Sciatic nerve (tissue), 2 donors: ENCODE measurements around the gene CRKL. TPM values are rescaled to one million over a fixed set of nuclear protein-coding genes. Genes with fewer than 3 reads are reported as not detected.
A peak's percentile ranks its signal among the peaks of the same experiment; 100 is the strongest.
"Not testable (repeated sequence)": the region's sequence is repeated elsewhere in the genome, so short reads cannot be mapped to it uniquely, and the experiment has no call there.

ENCODE experiments used
- ATAC-seq: fragments of 200-7000 bp; cut with Tn5 transposase; one replicate; pipeline ENCODE4 v1.9.1; 2020; ENCODE audit warnings: mild to moderate bottlenecking, moderate library complexity
- DNase-seq: peaks from one replicate; pipeline ENCODE4 v3.0.0-alpha.2; 2020; ENCODE audit warnings: low spot score
- intact Hi-C: fragments of 100-400 bp; cut with DNase I; formaldehyde crosslinking; loops from one replicate; pipeline ENCODE4 v1.14.2; 2022
- total RNA-seq: library from RNA; stranded (reverse); fragmentation: NEBNext Ultra II Directional; extraction: Animal tissue kit (Norgen Biotek cat#: 25700); gene quantifications from one replicate; pipeline ENCODE4 v1.2.1, GENCODE V29; 2021
- donor health status: DM: no; HTN: no; CAD: no.
- donor health status: DM: no; HTN: no; CAD: no.

Gene CRKL
- total RNA-seq: 61.4 TPM

DNA sequence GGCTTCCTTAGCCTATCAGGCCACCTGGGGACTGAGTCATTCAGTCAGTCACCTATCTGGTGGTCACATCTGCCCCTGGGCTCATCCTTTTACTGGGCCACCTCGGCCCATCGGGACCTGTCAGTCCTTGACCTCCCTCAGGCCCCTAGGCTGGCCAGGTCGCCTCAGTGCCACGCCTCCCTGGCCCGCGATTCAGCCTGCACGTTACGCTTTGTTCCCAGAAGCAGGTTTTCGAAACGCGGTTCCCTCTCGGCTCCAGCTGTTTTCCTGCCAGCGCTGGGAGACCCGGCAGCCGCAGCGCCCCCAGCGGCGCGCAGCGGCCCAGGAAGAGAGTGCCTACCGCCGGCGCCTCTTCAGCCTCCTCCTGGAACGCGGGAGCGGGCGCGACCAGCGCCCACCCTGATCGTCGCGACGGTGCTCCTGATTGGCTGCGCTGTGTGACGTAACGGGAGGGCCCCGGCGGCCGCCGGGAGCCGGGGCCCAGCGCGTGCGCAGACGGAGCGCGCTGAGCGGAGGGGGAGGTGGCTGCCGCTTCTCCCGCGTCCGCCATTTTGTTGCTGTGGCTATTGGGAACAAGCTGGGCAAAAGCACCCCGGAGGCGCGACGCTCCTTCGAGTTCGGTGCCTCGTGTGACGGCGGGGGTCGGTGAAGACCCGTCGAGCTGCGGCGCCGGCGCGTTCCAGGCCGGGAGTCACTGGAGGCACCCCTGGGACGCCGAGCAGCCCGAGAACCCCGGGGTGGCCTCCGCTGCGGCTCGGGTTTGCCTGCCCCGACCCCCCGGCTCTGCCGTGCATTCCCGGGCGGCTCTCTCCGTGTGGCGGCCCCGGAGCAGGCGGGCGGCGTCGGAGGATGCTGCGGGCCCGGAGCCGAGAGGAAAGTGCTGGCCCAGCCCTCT lies at the start of gene CRKL:
CRKL (plus strand) TSS at position 492 of the 895 bp plus-strand sequence. CDS start 528 bp downstream, outside the sequence.
- peak; percentile 98 for DNase-seq
- intact Hi-C loops: no loop called here
- peak; percentile 100 for ATAC-seq

- ATAC-seq (no peak), DNase-seq (no peak)
- intact Hi-C loops: no loop called here
Observed at GRCh38 chr22:20868025-20868962, 48.9 kb upstream of the CRKL start.

DNA sequence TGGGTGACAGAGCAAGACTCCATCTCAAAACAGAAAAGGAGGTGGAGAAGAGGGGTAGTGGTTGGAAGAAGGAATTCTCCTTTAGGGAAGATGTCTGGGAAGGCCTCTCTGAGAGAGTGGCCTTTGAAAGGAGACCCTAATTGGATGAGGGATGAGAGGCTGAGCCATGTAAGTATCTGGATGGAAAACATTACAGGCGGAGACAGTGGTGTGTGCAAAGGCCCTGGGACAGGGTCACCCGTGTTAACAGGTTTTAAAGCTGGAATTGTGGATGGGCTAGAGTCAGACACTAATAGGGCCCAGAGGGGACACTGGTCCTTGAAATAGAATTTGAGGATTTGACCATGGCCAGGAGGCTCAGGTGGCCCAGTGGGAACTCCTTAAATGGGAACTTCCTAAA lies 48.0 kb upstream of the CRKL start:
- intact Hi-C loops: no loop called here
- DNase-seq: no peak
- ATAC-seq: no peak

DNA sequence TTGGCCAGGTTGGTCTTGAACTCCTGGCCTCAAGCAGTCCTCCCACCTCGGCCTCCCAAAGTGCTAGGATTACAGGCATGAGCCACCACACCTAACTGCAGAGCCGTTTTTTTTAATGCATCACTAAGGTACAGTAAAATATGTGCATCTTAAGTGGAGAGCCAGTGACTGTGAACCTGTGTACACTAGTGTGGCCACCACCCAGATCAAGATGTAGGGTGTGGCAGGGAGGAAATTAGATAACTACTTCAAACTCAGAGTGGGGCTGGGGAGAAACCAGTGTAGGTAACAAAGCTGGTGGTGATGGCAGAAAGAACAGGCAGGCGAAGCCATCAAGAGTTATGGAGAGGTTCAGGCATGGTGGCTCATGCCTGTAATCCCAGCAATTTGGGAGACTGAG lies 44.0 kb upstream of the CRKL start:
- intact Hi-C loops: no loop called here
- DNase-seq (no peak), ATAC-seq (no peak)

- intact Hi-C loops: no loop called here
- DNase-seq (no peak), ATAC-seq (no peak)
Observed at GRCh38 chr22:20875296-20875695, 41.9 kb upstream of the CRKL start.

GRCh38 chr22:20877715-20878114 lies 39.5 kb upstream of the CRKL start:
- ATAC-seq: no peak

DNA sequence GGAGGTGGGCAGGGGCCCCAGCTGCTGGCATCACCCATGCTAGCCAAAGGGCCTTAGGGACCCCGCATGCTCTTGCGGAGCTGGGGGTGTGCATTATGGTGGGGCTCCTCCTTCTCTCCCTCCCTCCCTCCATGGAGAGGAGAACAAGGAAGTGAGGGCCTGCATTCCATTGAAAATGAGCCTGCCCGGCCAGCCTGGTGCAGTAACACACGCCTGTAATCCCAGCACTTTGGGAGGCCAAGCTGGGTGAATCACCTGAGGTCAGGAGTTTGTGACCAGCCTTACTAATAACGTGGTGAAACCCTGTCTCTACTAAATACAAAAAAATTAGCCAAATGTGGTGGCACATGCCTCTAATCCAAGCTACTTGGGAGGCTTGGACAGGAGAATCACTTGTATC lies 36.0 kb upstream of the CRKL start:
- intact Hi-C loops: no loop called here
- ATAC-seq: no peak
- DNase-seq: no peak

More at GRCh38 chr22:20877715-20878114, 39.5 kb upstream of the CRKL start:
- no peak for DNase-seq
- intact Hi-C loops: no loop called here

- ATAC-seq (no peak), DNase-seq (no peak)
- intact Hi-C loops: no loop called here
Observed at GRCh38 chr22:20881869-20882815, 35.1 kb upstream of the CRKL start.

DNA sequence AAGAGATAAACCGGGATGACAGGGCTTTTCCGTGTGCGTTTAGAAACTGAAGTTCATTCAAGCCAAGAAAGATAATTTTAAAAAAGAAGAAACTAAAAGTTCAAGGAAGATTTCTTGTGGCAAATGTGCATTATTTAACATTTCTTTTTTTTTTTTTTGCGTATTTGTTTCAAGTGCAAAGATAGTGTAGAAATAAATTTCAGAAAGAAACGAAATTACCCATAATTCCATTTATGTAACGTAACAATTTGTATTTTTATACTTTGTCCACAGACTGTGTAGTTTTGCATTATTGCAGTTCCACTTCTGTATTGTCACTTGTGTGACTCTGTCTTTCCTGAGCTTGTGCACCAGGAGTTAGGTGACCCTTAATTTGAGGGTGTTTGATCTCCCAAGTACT lies 34.4 kb upstream of the CRKL start:
- ATAC-seq: no peak
- intact Hi-C loops: no loop called here

DNA sequence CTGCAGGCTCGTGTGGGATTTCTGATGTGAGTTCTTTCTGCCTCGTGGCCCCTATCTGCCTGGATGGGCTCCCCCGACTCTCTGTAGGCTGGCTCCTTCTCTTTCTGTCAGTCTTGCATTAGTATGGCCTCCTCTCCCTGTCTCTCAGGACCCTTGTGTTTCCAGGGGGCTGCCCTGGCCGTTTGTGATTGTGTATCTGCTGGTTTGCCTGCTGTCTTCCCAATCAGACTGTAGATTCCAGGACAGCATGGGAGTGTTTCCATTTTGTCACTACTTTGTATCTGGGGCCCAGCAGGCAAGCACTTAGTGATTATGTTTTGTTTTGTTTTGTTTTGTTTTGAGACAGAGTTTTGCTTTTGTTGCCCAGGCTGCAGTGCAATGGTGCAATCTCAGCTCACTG lies 32.8 kb upstream of the CRKL start:
- intact Hi-C loops: no loop called here
- ATAC-seq (no peak), DNase-seq (no peak)

More for the DNA sequence above, 34.4 kb upstream of the CRKL start:
- DNase-seq: no peak

- intact Hi-C loops: no loop called here
- no peak for DNase-seq
- no peak for ATAC-seq
Observed at GRCh38 chr22:20885017-20885556, 32.1 kb upstream of the CRKL start.

- intact Hi-C loops: no loop called here
Observed at GRCh38 chr22:20885557-20886323, 31.5 kb upstream of the CRKL start.

GRCh38 chr22:20887375-20887774 lies 29.8 kb upstream of the CRKL start:
- DNase-seq: no peak
- intact Hi-C loops: no loop called here
- no peak for ATAC-seq

More at GRCh38 chr22:20885557-20886323, 31.5 kb upstream of the CRKL start:
- DNase-seq: peak; percentile 88
- peak; percentile 97 for ATAC-seq

DNA sequence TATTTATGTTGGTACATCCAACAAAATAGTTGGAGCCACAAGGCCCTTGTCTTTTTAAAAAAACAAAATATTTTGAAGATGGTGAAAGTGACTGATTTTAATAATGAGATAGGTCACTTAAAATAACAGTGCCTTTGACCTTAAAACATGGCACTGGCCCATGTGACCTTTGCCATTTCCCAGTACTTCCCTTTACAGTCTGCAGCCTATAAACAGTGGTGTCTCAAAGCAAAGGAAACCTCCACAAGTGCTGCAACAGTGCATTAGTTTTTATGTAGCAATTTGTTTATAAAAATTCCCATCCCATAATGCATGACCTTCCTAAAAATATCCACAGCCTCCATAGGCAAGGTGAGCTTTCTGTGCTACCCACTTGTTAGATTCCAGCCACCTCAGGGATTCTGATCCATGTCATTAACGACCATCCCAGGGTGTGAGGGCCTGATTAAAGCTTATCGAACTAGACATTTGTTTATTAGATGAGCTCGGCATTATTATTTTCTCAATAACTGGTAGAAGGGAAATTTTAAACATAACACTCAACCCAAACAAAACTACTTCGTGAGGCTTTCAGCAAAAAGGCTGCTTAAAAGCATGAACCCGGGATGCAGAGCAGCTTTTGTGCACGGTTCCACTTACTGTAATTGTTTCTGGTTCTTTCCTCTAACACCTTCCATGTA lies 28.0 kb upstream of the CRKL start:
- intact Hi-C loops: no loop called here
- ATAC-seq (no peak), DNase-seq (no peak)

GRCh38 chr22:20889904-20890540 lies 27.2 kb upstream of the CRKL start:
- ATAC-seq (no peak), DNase-seq (no peak)
- intact Hi-C loops: no loop called here

DNA sequence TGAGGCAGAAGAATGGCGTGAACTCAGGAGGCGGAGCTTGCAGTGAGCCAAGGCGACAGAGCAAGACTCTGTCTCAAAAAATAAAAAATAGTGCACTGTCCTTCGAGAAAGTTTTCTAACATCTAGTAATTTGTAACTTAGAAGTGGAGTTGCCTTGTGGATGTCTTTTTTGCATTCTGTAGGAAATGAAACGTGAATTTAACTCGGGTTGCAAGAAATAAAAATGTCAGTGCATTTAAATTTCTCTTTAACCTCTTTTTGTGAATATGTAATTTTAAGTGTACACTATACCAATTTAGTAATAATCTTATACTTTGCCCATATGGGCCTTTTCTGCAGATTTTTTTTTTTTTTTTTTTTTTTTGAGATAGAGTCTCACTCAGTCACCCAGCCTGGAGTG lies 26.2 kb upstream of the CRKL start:
- DNase-seq: no peak
- intact Hi-C loops: no loop called here
- ATAC-seq: no peak

DNA sequence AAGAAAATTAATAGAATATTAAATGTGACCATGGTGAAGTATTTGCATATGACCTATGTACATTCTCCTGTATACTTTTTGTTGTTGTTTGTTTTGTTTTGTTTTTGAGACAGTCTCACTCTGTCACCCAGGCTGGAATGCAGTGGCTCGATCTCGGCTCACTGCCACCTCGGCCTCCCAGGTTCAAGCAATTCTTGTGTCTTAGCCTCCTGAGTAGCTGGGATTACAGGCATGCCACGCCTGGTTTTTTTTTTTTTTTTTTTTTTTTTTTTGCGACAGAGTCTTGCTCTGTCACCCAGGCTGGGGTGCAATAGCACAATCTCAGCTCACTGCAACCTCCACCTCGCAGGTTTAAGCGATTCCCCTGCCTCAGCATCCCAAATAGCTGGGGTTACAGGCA lies 19.5 kb upstream of the CRKL start:
- DNase-seq, ATAC-seq, intact Hi-C loops: not testable (repeated sequence)
